Measurements from ENCODE around the gene HIBCH.
"Not testable (repeated sequence)": the region's sequence is repeated elsewhere in the genome, so short reads cannot be mapped to it uniquely, and the experiment has no call there.

HIBCH gene

DNA sequence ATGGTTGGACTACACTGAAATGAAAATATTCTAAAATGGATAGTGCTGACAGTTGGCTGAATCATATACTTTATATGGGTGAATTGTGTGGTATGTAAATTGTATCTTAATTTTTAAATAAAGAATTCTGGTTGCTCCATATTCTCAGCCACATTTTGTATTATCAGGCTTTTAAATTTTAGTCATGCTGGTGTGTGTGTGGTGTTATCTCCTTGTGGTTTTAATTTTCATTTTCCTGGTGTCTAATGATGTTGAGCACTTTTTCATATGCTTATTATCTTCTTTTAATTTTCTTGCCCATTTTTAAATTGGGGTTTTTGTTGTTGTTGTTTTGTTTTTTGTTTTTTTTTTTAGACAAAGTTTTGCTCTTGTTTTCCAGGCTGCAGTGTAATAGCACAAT is 3.8 kb upstream of the HIBCH start:
- H3K36me3 ChIP-seq (ENCODE audit: insufficient read depth, low read length): no peaks in the 10 kb centered on the region
- H3K4me3 ChIP-seq (ENCODE audit: low read length): no peak overlapping the region
- no peak overlapping the region for H3K4me2 ChIP-seq (ENCODE audit: low read length)
- no peaks in the 10 kb centered on the region for H3K9me3 ChIP-seq (replicated peaks; ENCODE audit: low read length)
- no peaks in the 10 kb centered on the region for H3K27me3 ChIP-seq (ENCODE audit: control insufficient read depth, insufficient read depth, low read length)
- H3K4me1 ChIP-seq (ENCODE audit: control insufficient read depth, insufficient read depth, low read length): peaks cover 8% of the 10 kb centered on the region
- H3K9ac ChIP-seq (ENCODE audit: low read depth, low read length): no peak overlapping the region

DNA sequence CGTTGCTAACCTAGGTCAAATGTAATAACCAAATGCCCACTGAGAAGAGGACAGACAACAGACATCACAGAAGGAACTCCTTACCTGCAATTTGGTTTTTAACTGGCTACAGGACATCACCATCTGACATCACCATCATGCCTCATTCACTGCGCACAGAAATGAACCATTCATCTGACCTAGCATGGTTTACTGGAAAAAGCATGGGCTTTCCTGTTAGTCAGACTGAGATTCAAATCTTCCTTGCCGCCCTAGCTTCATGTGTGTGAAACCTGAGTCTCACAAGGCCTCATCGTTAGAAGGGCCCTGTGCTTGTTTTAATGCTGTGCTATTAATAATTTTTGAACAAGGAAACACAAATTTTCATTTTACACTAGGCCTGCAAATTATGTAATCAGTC is 1.1 kb upstream of the HIBCH start:
- no peak overlapping the region for H3K4me2 ChIP-seq (ENCODE audit: low read length)
- H3K9ac ChIP-seq (ENCODE audit: low read depth, low read length): no peak overlapping the region
- no peaks in the 10 kb centered on the region for H3K9me3 ChIP-seq (replicated peaks; ENCODE audit: low read length)

GRCh38 chr2:190318931-190319554 is 583 bp downstream of the HIBCH start:
- Histone ChIP-seq H3K4me3 (ENCODE audit: low read length) (peak overlapping the region; percentile 88), H3K4me2 (ENCODE audit: low read length) (peak overlapping the region; percentile 93), H3K27me3 (ENCODE audit: control insufficient read depth, insufficient read depth, low read length) (no peaks in the 10 kb centered on the region), H3K36me3 (ENCODE audit: insufficient read depth, low read length) (no peaks in the 10 kb centered on the region), H3K9me3 (replicated peaks; ENCODE audit: low read length) (no peaks in the 10 kb centered on the region), H3K4me1 (ENCODE audit: control insufficient read depth, insufficient read depth, low read length) (peaks cover 24% of the 10 kb centered on the region), H3K9ac (ENCODE audit: low read depth, low read length) (peak overlapping the region; percentile 83)

More for the DNA sequence above, 1.1 kb upstream of the HIBCH start:
- Histone ChIP-seq H3K4me3 (ENCODE audit: low read length) (no peak overlapping the region), H3K27me3 (ENCODE audit: control insufficient read depth, insufficient read depth, low read length) (no peaks in the 10 kb centered on the region), H3K4me1 (ENCODE audit: control insufficient read depth, insufficient read depth, low read length) (peaks cover 17% of the 10 kb centered on the region), H3K36me3 (ENCODE audit: insufficient read depth, low read length) (no peaks in the 10 kb centered on the region)

DNA sequence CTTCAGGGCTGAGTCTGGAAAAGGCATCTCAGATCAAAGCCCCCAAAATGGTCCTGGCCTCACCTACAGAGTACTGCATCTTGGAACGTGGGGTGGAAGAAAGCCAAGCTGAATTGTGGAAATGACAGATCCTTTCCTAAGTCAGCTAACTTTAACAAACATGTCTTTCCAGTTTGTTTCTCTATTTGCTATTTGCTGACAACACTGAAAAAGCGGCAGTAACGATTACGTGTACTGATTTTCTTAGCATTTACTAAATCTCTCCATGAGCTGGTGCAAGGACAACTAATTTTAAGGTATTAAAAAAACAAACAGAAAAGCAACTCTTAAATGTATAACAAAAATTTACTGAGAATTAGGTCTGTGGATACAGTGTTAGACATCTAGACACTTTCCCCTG is 1.1 kb downstream of the HIBCH start:
- Histone ChIP-seq H3K4me3 (ENCODE audit: low read length) (peak overlapping the region; percentile 88), H3K9me3 (replicated peaks; ENCODE audit: low read length) (no peaks in the 10 kb centered on the region), H3K27me3 (ENCODE audit: control insufficient read depth, insufficient read depth, low read length) (no peaks in the 10 kb centered on the region), H3K4me1 (ENCODE audit: control insufficient read depth, insufficient read depth, low read length) (peaks cover 24% of the 10 kb centered on the region), H3K36me3 (ENCODE audit: insufficient read depth, low read length) (no peaks in the 10 kb centered on the region), H3K9ac (ENCODE audit: low read depth, low read length) (peak overlapping the region; percentile 83), H3K4me2 (ENCODE audit: low read length) (peak overlapping the region; percentile 93)

DNA sequence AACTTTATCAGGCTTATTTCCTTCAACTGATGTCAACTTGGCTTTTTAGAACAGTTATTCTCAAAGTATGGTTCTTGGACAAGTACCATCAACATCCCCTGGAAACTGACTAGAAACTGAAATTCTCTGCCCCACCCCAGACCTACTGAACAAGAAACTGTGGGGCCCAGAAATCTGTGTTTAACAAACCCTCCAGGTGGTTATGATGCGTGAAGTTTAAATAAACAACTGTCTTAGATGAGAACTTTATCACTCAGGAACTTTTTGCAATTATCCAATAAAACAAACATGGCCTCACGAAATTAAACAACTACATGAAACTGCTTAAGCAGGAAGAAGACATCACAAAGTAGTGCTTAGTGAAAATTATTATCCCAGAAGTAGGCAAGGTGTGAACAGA is 4.4 kb downstream of the HIBCH start:
- Histone ChIP-seq H3K4me1 (ENCODE audit: control insufficient read depth, insufficient read depth, low read length) (peaks cover 21% of the 10 kb centered on the region), H3K9ac (ENCODE audit: low read depth, low read length) (no peak overlapping the region), H3K27me3 (ENCODE audit: control insufficient read depth, insufficient read depth, low read length) (no peaks in the 10 kb centered on the region), H3K4me3 (ENCODE audit: low read length) (no peak overlapping the region), H3K4me2 (ENCODE audit: low read length) (peak overlapping the region; percentile 6), H3K9me3 (replicated peaks; ENCODE audit: low read length) (no peaks in the 10 kb centered on the region), H3K36me3 (ENCODE audit: insufficient read depth, low read length) (no peaks in the 10 kb centered on the region)

GRCh38 chr2:190313880-190314279 is 5.7 kb downstream of the HIBCH start:
- no peak overlapping the region for H3K4me3 ChIP-seq (ENCODE audit: low read length)
- no peaks in the 10 kb centered on the region for H3K36me3 ChIP-seq (ENCODE audit: insufficient read depth, low read length)
- H3K4me2 ChIP-seq (ENCODE audit: low read length): no peak overlapping the region
- H3K4me1 ChIP-seq (ENCODE audit: control insufficient read depth, insufficient read depth, low read length): peaks cover 17% of the 10 kb centered on the region
- no peaks in the 10 kb centered on the region for H3K27me3 ChIP-seq (ENCODE audit: control insufficient read depth, insufficient read depth, low read length)
- no peak overlapping the region for H3K9ac ChIP-seq (ENCODE audit: low read depth, low read length)
- H3K9me3 ChIP-seq (replicated peaks; ENCODE audit: low read length): no peaks in the 10 kb centered on the region

GRCh38 chr2:190312635-190313025 is 7.0 kb downstream of the HIBCH start:
- H3K36me3 ChIP-seq (ENCODE audit: insufficient read depth, low read length); H3K4me2 ChIP-seq (ENCODE audit: low read length); H3K4me3 ChIP-seq (ENCODE audit: low read length); H3K9ac ChIP-seq (ENCODE audit: low read depth, low read length); H3K27me3 ChIP-seq (ENCODE audit: control insufficient read depth, insufficient read depth, low read length); H3K9me3 ChIP-seq (replicated peaks; ENCODE audit: low read length): not testable (repeated sequence)
- peaks cover 12% of the 10 kb centered on the region for H3K4me1 ChIP-seq (ENCODE audit: control insufficient read depth, insufficient read depth, low read length)

GRCh38 chr2:190311893-190312634 is 7.6 kb downstream of the HIBCH start:
- H3K4me1 ChIP-seq (ENCODE audit: control insufficient read depth, insufficient read depth, low read length): peaks cover 12% of the 10 kb centered on the region
- H3K36me3 ChIP-seq (ENCODE audit: insufficient read depth, low read length): peaks cover 4% of the 10 kb centered on the region
- H3K9me3 ChIP-seq (replicated peaks; ENCODE audit: low read length): no peaks in the 10 kb centered on the region
- no peaks in the 10 kb centered on the region for H3K27me3 ChIP-seq (ENCODE audit: control insufficient read depth, insufficient read depth, low read length)
- no peak overlapping the region for H3K4me2 ChIP-seq (ENCODE audit: low read length)
- no peak overlapping the region for H3K4me3 ChIP-seq (ENCODE audit: low read length)
- H3K9ac ChIP-seq (ENCODE audit: low read depth, low read length): no peak overlapping the region

GRCh38 chr2:190308031-190308430 is 11.6 kb downstream of the HIBCH start:
- no peak overlapping the region for H3K4me2 ChIP-seq (ENCODE audit: low read length)
- H3K36me3 ChIP-seq (ENCODE audit: insufficient read depth, low read length): peaks cover 12% of the 10 kb centered on the region
- no peaks in the 10 kb centered on the region for H3K27me3 ChIP-seq (ENCODE audit: control insufficient read depth, insufficient read depth, low read length)
- H3K4me1 ChIP-seq (ENCODE audit: control insufficient read depth, insufficient read depth, low read length): no peaks in the 10 kb centered on the region
- H3K9me3 ChIP-seq (replicated peaks; ENCODE audit: low read length): no peaks in the 10 kb centered on the region
- no peak overlapping the region for H3K9ac ChIP-seq (ENCODE audit: low read depth, low read length)
- H3K4me3 ChIP-seq (ENCODE audit: low read length): no peak overlapping the region

- Histone ChIP-seq H3K4me3 (ENCODE audit: low read length) (no peak overlapping the region), H3K9me3 (replicated peaks; ENCODE audit: low read length) (no peaks in the 10 kb centered on the region), H3K4me1 (ENCODE audit: control insufficient read depth, insufficient read depth, low read length) (no peaks in the 10 kb centered on the region), H3K27me3 (ENCODE audit: control insufficient read depth, insufficient read depth, low read length) (no peaks in the 10 kb centered on the region), H3K4me2 (ENCODE audit: low read length) (no peak overlapping the region), H3K9ac (ENCODE audit: low read depth, low read length) (no peak overlapping the region), H3K36me3 (ENCODE audit: insufficient read depth, low read length) (peaks cover 14% of the 10 kb centered on the region)
Observed at GRCh38 chr2:190304404-190304803, 15.2 kb downstream of the HIBCH start.

DNA sequence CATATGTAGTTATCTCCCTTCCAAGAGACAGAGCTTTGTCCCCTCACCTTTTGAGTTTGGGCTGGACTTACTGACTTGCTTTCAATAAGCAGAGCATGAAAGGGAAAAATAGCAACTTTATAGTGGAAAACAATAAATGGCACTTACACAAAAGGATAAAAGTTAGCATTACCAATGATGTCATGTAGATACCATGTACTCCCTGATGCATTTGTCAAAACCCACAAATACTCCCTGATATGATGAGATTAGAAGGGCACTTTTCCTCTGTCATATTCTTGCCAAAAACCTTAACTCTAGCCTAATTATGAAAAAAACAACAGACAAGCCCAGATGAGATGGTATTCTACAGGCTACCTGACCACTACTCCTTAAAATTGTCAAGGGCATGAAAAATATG is 16.0 kb downstream of the HIBCH start:
- Histone ChIP-seq H3K4me2 (ENCODE audit: low read length) (no peak overlapping the region), H3K9ac (ENCODE audit: low read depth, low read length) (no peak overlapping the region), H3K9me3 (replicated peaks; ENCODE audit: low read length) (no peaks in the 10 kb centered on the region), H3K27me3 (ENCODE audit: control insufficient read depth, insufficient read depth, low read length) (no peaks in the 10 kb centered on the region), H3K36me3 (ENCODE audit: insufficient read depth, low read length) (peaks cover 14% of the 10 kb centered on the region), H3K4me3 (ENCODE audit: low read length) (no peak overlapping the region), H3K4me1 (ENCODE audit: control insufficient read depth, insufficient read depth, low read length) (no peaks in the 10 kb centered on the region)

DNA sequence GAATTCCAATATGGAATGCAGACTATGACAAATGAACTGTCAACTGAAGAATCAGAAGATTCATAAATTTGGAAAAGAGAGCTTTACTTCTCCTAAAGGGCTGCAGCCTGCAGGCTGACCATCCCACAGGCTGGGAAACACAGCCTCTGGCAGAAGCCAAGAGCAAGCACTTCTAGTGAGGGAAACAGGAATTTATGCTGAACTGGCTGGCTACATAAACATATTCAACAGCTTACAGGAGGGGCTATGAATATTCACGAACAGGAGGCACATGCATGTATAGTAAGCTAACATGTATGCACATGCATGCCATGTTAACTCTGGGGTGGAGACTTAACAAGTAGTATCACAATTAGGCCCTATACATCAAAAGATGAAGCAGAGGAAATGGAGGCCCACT is 17.6 kb downstream of the HIBCH start:
- Histone ChIP-seq H3K4me2 (ENCODE audit: low read length) (no peak overlapping the region), H3K27me3 (ENCODE audit: control insufficient read depth, insufficient read depth, low read length) (no peaks in the 10 kb centered on the region), H3K36me3 (ENCODE audit: insufficient read depth, low read length) (peaks cover 10% of the 10 kb centered on the region), H3K9me3 (replicated peaks; ENCODE audit: low read length) (no peaks in the 10 kb centered on the region), H3K9ac (ENCODE audit: low read depth, low read length) (no peak overlapping the region), H3K4me3 (ENCODE audit: low read length) (no peak overlapping the region), H3K4me1 (ENCODE audit: control insufficient read depth, insufficient read depth, low read length) (no peaks in the 10 kb centered on the region)
